GM12873 (cell line): ENCODE measurements around the gene UBN1.

ENCODE experiments used
- TF ChIP-seq, protein P1 (sequence below): IDR thresholded peaks from 2 replicates; pipeline ENCODE4 v1.5.1; 2012; ENCODE audit warnings: low read depth, mild to moderate bottlenecking, moderate library complexity, low read length, control low read depth; ENCODE audit not compliant: insufficient read depth; ENCODE audit errors: missing control alignments

The UBN1 gene

DNA sequence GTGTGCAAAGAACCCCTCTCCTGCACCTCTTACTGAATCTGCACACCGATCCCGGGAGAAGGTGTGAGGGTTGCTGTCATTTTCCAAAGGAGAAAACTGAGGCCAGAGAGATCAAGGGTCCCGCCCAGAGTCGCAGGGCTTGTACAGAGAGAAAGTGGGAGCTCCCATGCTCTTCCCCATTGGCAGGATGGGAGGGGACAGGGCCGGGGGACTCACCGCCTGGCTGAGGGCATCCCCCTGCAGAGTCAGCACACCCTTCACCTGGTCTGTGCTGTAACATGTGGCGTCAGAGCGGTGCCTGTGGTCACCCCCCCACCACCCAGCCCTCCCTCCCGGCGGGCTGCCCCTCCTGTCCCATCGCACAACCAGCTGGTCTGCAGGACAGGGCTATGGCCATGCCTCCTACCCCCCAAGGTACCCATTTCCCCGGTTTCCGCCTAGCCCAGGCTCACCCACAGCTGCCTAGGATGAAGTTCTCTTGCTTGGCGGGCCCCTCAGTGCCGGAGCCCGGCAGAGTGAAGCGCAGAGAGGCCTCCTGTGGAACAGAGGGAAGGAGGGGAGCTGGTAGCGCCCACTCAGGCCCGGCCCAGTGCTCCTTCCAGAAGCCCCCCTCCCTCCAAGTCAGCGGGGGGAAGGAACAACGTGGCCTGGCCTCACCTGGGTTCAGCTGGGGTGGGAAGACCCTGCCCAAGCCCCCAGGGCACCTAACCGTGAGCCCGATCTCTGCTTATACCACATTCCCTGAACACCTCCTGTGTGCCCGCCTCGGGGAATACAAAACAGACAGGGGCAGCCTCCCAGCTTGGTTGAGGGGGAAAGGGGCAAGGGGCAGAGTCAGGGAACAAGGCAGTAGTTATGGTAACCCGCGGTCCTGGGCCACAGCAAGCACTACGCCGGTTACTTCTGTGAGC is 46.0 kb upstream of the UBN1 start:
- TF ChIP-seq, protein P1, sequence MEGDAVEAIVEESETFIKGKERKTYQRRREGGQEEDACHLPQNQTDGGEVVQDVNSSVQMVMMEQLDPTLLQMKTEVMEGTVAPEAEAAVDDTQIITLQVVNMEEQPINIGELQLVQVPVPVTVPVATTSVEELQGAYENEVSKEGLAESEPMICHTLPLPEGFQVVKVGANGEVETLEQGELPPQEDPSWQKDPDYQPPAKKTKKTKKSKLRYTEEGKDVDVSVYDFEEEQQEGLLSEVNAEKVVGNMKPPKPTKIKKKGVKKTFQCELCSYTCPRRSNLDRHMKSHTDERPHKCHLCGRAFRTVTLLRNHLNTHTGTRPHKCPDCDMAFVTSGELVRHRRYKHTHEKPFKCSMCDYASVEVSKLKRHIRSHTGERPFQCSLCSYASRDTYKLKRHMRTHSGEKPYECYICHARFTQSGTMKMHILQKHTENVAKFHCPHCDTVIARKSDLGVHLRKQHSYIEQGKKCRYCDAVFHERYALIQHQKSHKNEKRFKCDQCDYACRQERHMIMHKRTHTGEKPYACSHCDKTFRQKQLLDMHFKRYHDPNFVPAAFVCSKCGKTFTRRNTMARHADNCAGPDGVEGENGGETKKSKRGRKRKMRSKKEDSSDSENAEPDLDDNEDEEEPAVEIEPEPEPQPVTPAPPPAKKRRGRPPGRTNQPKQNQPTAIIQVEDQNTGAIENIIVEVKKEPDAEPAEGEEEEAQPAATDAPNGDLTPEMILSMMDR, result no peak

DNA sequence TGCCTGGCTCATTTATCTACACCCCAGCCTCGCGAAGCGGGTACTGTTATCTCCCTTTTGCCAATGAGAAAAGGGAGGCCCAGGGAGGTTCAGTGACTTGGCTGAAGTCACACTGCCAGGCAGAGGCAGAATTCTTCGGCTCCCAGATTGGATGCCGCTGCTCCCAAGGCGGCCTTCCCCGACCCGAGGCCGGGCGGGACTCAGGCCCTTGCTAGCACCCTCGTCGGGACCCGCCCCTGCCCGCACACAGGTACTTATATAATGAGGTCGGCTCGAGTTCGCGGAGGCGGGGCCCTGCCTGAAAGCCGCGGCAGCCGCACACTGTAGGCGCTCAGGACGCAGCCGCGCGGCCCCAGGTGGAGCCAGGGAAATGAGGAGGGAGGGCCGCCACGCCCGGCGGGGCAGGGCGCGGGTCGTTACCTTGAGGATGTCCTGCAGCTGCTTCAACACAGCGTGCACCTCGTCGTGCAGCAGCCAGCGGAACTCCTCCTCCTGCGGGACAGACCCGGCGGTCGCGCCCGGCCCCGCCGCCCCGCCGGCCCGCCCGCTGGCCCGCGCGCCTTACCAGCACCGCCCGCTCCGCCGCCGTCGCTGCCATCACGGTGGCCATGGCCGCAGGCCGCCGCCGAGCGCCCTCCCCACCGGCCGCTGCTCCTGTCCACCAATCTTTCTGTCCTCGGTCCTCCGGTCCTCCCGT is 45.2 kb upstream of the UBN1 start, which contains the start of gene ROGDI:
TSS of gene ROGDI (minus strand) at position 672 of the 697 bp plus-strand sequence. CDS start at position 610, 62 bp downstream.
- TF ChIP-seq, protein P1, result no peak

DNA sequence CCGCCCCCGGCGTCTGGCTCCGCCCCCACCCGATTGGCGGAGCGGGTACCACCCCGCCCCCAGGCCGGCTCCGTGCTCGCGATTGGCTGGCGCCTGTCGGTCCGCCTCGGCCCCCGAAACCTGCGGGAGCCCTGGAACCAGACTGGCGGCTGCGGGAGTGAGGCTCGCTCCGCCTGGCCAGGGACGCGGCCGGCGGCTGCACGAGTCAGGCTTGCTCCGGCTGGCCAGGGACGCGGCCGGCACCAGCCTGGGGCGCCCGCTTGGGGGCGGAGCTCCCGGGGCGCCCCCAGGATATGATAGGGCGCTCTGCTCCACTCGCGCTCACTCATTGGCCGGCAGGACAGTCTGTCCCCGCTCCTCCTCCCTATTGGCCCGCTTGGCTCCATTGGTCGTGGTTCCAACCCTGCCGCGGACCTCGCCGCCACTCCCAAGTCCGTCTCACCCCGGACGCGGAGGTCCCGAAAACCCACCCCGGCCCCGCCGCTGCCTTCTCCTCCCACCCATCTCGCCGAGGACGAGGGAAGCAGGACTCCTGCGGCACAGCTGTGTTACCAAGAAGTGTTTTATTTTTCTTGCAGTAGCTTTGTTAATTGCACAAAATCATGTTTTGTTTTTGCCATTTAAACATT is 44.5 kb upstream of the UBN1 start:
- TF ChIP-seq, protein P1, result no peak

- TF ChIP-seq, protein P1, result no peak
Measured at GRCh38 chr16:4803401-4803844, 43.9 kb upstream of the UBN1 start.

- TF ChIP-seq, protein P1, result no peak
Measured at GRCh38 chr16:4803898-4804762, 43.2 kb upstream of the UBN1 start.

- TF ChIP-seq, protein P1, result no peak
Measured at GRCh38 chr16:4805231-4805630, 42.0 kb upstream of the UBN1 start.
